ENCODE data around the gene OR6Q1.

OR6Q1 gene

DNA sequence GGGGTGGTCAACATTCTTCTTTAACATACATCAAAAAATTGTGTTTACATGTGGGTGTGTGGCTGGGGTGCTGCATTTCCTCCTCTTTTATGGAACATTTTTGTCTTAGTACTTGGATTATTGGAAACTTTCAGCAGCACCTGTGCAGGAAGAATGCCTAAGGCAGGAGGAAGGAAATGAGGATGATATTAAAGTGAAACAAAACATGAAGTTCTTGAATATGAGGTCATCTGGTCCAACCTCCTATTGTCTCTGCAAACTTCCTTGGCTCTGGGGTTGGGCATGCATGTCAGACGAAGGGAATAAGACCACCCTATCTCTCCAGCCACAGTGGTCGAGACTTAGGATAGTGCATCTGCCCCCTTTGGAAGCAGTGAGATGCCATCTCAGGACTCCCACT is 27.7 kb upstream of the OR6Q1 start:
- Histone ChIP-seq H3F3A (ENCODE audit: insufficient read depth, low read length) (no peaks in the 10 kb centered on the region), H3K36me3 (replicated peaks; ENCODE audit: insufficient read depth, low read length) (no peaks in the 10 kb centered on the region), H3K4me1 (ENCODE audit: low read length) (no peaks in the 10 kb centered on the region), H2AFZ (ENCODE audit: low read length) (no peak overlapping the region), H3K9me3 (replicated peaks; ENCODE audit: insufficient read depth, low read length) (no peaks in the 10 kb centered on the region), H3K79me2 (ENCODE audit: low read length) (no peaks in the 10 kb centered on the region), H3K9me2 (replicated peaks; ENCODE audit: insufficient read depth, low read length) (no peaks in the 10 kb centered on the region), H3K27ac (ENCODE audit: low read length) (no peak overlapping the region), H3K27me3 (replicated peaks; ENCODE audit: insufficient read depth, low read length) (no peaks in the 10 kb centered on the region), H3K4me3 (ENCODE audit: low read length) (no peak overlapping the region), H4K20me1 (ENCODE audit: insufficient read depth, low read length) (no peaks in the 10 kb centered on the region), H3K4me2 (ENCODE audit: low read depth, low read length) (no peak overlapping the region), H3K9ac (ENCODE audit: low read length) (no peak overlapping the region)
- TF ChIP-seq EZH2phosphoT487 (IDR thresholded peaks at IDR 0.05; ENCODE audit: low read length): no peak
- TF ChIP-seq CTCF (IDR thresholded peaks at IDR 0.05; ENCODE audit: low read length): no peak
- TF ChIP-seq EZH2 (optimal IDR thresholded peaks at IDR 0.05; ENCODE audit: low read depth, low read length): no peak
- no peak for DNase-seq

- Histone ChIP-seq H3K79me2 (ENCODE audit: low read length) (no peaks in the 10 kb centered on the region), H3K4me3 (ENCODE audit: low read length) (no peak overlapping the region), H3K36me3 (replicated peaks; ENCODE audit: insufficient read depth, low read length) (no peaks in the 10 kb centered on the region), H3K27ac (ENCODE audit: low read length) (no peak overlapping the region), H2AFZ (ENCODE audit: low read length) (no peak overlapping the region), H3K9me3 (replicated peaks; ENCODE audit: insufficient read depth, low read length) (no peaks in the 10 kb centered on the region), H3K9me2 (replicated peaks; ENCODE audit: insufficient read depth, low read length) (no peaks in the 10 kb centered on the region), H3K4me1 (ENCODE audit: low read length) (no peaks in the 10 kb centered on the region), H3F3A (ENCODE audit: insufficient read depth, low read length) (no peaks in the 10 kb centered on the region), H3K4me2 (ENCODE audit: low read depth, low read length) (no peak overlapping the region), H3K9ac (ENCODE audit: low read length) (no peak overlapping the region), H4K20me1 (ENCODE audit: insufficient read depth, low read length) (no peaks in the 10 kb centered on the region), H3K27me3 (replicated peaks; ENCODE audit: insufficient read depth, low read length) (no peaks in the 10 kb centered on the region)
- no peak for TF ChIP-seq EZH2phosphoT487 (IDR thresholded peaks at IDR 0.05; ENCODE audit: low read length)
- DNase-seq: no peak
Observed at GRCh38 chr11:58003591-58003990, 27.2 kb upstream of the OR6Q1 start.

- Histone ChIP-seq H3K27ac (ENCODE audit: low read length) (no peak overlapping the region), H3K9ac (ENCODE audit: low read length) (no peak overlapping the region), H3K4me2 (ENCODE audit: low read depth, low read length) (no peak overlapping the region), H3K9me2 (replicated peaks; ENCODE audit: insufficient read depth, low read length) (no peaks in the 10 kb centered on the region), H3K9me3 (replicated peaks; ENCODE audit: insufficient read depth, low read length) (no peaks in the 10 kb centered on the region), H3K27me3 (replicated peaks; ENCODE audit: insufficient read depth, low read length) (no peaks in the 10 kb centered on the region), H3K79me2 (ENCODE audit: low read length) (no peaks in the 10 kb centered on the region), H2AFZ (ENCODE audit: low read length) (no peak overlapping the region), H3K4me3 (ENCODE audit: low read length) (no peak overlapping the region), H3K36me3 (replicated peaks; ENCODE audit: insufficient read depth, low read length) (no peaks in the 10 kb centered on the region), H4K20me1 (ENCODE audit: insufficient read depth, low read length) (no peaks in the 10 kb centered on the region), H3K4me1 (ENCODE audit: low read length) (no peaks in the 10 kb centered on the region), H3F3A (ENCODE audit: insufficient read depth, low read length) (no peaks in the 10 kb centered on the region)
- no peak for DNase-seq
- no peak for TF ChIP-seq CTCF (IDR thresholded peaks at IDR 0.05; ENCODE audit: low read length)
- no peak for TF ChIP-seq EZH2 (optimal IDR thresholded peaks at IDR 0.05; ENCODE audit: low read depth, low read length)
- no peak for TF ChIP-seq EZH2phosphoT487 (IDR thresholded peaks at IDR 0.05; ENCODE audit: low read length)
Observed at GRCh38 chr11:58004664-58005063, 26.1 kb upstream of the OR6Q1 start.

DNA sequence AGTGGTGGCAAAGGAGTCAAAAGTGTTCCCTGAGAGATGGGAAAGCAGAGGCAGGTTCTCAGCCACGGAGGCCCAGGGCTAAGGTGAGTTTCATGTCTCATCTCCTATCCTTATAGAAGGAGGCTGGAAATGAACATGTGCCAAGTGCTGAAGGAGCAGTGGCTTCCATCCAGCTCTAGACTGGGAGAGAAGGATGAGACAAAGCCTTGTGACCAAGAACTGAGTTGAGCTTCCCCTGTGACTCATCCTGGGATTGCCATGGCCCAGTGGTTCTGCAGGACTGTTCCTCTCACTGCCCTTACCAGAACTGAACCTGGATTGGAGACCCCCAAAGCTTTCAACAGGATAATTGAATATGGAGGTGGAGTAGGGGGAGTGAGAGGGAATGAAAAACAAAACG is 23.8 kb upstream of the OR6Q1 start:
- no peaks in the 10 kb centered on the region for H3K9me2 ChIP-seq (replicated peaks; ENCODE audit: insufficient read depth, low read length)
- no peak overlapping the region for H3K27ac ChIP-seq (ENCODE audit: low read length)
- no peak overlapping the region for H3K4me3 ChIP-seq (ENCODE audit: low read length)
- H3K4me1 ChIP-seq (ENCODE audit: low read length): no peaks in the 10 kb centered on the region
- DNase-seq: no peak
- H3K9me3 ChIP-seq (replicated peaks; ENCODE audit: insufficient read depth, low read length): no peaks in the 10 kb centered on the region
- H3K4me2 ChIP-seq (ENCODE audit: low read depth, low read length): no peak overlapping the region
- H3F3A ChIP-seq (ENCODE audit: insufficient read depth, low read length): no peaks in the 10 kb centered on the region
- no peak overlapping the region for H2AFZ ChIP-seq (ENCODE audit: low read length)
- H3K27me3 ChIP-seq (replicated peaks; ENCODE audit: insufficient read depth, low read length): no peaks in the 10 kb centered on the region
- H3K36me3 ChIP-seq (replicated peaks; ENCODE audit: insufficient read depth, low read length): no peaks in the 10 kb centered on the region
- H3K9ac ChIP-seq (ENCODE audit: low read length): no peak overlapping the region
- TF ChIP-seq EZH2 (optimal IDR thresholded peaks at IDR 0.05; ENCODE audit: low read depth, low read length) (no peak), EZH2phosphoT487 (IDR thresholded peaks at IDR 0.05; ENCODE audit: low read length) (no peak), CTCF (IDR thresholded peaks at IDR 0.05; ENCODE audit: low read length) (no peak)
- H4K20me1 ChIP-seq (ENCODE audit: insufficient read depth, low read length): no peaks in the 10 kb centered on the region
- H3K79me2 ChIP-seq (ENCODE audit: low read length): no peaks in the 10 kb centered on the region

Measured in MM.1S (cell line).